CD4-positive, alpha-beta T cell treated with Interleukin-10 for 1 hour (primary cell): ENCODE results near the gene TMEM121.

Experiments used
- DNase-seq: peaks from one replicate; pipeline ENCODE4 v3.0.0-alpha.2; 2020

Gene TMEM121

DNA sequence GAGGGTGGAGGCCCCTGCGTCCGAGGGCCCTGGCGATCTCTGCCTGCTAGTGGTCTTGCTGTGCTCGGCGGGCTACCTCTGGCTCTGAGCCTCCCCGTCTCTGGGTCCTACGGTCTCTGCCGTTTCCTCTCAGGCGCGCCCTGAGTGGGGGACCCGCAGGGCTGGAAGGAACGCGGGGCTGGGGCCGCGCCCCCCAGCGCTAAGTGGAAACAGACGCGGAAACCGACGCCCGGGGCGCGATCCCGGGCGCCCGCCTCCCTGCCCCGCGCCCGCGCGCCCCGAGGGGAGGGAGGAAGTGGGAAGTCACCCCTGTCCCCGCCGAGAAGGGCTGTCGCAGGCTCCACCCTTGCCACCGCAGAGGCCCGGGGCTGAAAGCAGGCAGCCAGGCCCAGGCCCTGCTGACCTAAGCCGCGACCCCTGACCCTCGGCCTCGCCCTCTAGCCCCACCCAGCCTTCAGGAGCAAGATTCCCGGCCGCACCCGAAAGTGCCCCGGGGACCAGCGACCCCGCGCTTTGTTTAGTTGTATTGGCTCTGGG, 38.9 kb upstream of the TMEM121 start:
- DNase-seq: peak; percentile 84

- DNase-seq: peak; percentile 50
These were observed 38.2 kb upstream of the TMEM121 start for GRCh38 chr14:105487986-105488777.

GRCh38 chr14:105488781-105489541, 37.4 kb upstream of the TMEM121 start:
- DNase-seq: peak; percentile 46

DNA sequence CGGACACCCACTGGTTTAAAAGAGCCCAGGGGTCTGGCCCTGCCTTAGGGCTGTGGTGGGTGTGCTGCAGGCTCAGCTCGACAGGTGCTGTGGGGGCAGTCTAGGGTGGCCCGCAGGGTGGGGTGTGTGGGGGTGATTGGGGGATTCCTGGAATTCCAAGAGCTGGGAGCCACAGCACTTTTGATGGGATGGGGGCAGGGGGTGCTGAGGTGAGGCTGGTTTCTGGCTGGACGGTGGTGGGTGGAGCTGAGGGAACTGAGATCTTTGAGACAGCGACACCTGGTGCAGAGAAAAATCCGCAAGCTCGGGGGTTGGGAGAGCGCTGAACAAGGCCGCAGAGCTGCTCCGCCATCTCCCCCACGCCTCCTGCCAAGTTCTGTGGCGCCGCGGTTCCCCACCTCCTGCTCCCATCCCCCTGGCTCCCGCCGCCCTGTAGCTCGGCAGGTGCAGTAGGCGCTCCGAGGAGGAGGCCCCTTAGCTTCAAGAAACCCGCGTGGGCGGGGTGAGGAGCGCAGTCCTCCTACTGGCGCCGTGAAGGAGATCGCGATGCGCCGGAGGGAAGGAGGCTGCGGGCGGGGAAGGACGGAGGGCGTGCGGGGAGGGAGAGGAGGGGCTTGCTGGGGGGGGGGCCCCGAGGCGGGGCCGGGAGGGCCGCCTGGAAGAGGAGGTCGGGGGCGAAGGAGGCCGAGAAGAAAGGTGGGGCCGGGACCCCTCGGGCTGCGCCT, 36.7 kb upstream of the TMEM121 start:
- DNase-seq: peak; percentile 90

- DNase-seq: no peak
These were observed 36.2 kb upstream of the TMEM121 start for GRCh38 chr14:105490267-105490571.

GRCh38 chr14:105490572-105491365, 35.6 kb upstream of the TMEM121 start, which contains the start of gene TEDC1:
Gene TEDC1 (plus strand): TSS chr14:105491246. CDS start chr14:105491376, 130 bp downstream.
- peak; percentile 100 for DNase-seq

- peak; percentile 91 for DNase-seq
These were observed 34.9 kb upstream of the TMEM121 start for GRCh38 chr14:105491366-105491973.

- DNase-seq: peak; percentile 43
These were observed 34.1 kb upstream of the TMEM121 start for GRCh38 chr14:105492031-105492970.

GRCh38 chr14:105492971-105493871, 33.2 kb upstream of the TMEM121 start:
- peak; percentile 32 for DNase-seq

GRCh38 chr14:105493921-105494605, 32.3 kb upstream of the TMEM121 start:
- DNase-seq: peak; percentile 32

DNA sequence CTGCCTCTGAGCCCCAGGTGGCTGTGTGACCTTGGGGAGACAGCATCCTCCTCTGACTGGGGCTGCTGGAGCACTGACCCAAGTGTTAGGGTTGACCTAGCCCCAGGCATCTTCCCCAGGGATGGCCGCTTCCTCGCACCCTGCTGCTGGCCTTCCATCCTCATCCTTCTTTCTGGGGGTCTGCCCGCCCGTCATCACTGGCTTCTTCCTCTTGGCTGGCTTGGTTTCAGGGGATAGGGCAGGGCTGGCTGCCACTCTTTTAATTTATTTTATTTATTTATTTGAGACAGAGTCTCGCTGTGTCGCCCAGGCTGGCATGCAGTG, 31.8 kb upstream of the TMEM121 start:
- DNase-seq: peak; percentile 27

GRCh38 chr14:105495101-105495989, 31.0 kb upstream of the TMEM121 start:
- peak; percentile 23 for DNase-seq

GRCh38 chr14:105495990-105496830, 30.2 kb upstream of the TMEM121 start:
- DNase-seq: peak; percentile 25

DNA sequence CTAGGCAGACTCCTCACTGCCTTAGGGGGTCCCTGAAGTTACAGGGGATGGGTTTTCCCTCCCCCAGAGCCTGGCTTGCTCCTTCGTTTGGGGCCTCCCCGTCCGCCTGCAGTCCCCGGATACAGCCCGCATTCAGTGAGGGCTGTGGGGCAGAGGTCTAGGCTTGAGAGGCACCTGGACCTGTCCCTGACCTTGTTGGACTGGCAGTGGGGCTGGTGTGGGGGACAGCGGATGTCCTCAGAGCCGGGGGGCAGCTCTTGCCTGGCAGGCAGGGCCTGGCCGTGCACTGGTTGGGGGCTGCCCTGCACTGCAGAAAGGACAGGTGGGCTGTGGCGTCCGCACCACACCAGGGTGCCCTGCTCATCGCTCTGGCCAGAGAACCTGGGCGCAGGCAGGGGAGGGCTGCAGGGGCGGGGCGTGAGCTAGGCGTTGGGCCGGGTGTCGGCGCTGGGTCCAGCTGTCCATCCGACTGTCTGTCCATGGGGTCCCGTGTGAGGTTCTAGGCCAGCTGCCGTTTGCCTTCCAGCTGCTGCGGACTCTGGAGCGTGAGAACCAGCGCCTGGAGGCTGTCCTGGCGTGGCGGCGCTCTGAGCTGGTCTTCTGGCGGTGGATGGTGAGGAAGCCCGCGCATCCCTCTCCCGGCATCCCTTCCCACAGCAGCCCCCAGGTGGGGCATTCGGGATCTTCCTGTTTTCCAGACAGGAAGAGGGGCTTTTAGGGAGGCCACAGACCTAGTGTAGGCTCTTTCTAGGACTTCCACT, 29.4 kb upstream of the TMEM121 start:
- peak; percentile 23 for DNase-seq

- peak; percentile 26 for DNase-seq
These were observed 28.5 kb upstream of the TMEM121 start for GRCh38 chr14:105497671-105498429.
